ENCODE data around the gene TIMM10.

The TIMM10 gene

DNA sequence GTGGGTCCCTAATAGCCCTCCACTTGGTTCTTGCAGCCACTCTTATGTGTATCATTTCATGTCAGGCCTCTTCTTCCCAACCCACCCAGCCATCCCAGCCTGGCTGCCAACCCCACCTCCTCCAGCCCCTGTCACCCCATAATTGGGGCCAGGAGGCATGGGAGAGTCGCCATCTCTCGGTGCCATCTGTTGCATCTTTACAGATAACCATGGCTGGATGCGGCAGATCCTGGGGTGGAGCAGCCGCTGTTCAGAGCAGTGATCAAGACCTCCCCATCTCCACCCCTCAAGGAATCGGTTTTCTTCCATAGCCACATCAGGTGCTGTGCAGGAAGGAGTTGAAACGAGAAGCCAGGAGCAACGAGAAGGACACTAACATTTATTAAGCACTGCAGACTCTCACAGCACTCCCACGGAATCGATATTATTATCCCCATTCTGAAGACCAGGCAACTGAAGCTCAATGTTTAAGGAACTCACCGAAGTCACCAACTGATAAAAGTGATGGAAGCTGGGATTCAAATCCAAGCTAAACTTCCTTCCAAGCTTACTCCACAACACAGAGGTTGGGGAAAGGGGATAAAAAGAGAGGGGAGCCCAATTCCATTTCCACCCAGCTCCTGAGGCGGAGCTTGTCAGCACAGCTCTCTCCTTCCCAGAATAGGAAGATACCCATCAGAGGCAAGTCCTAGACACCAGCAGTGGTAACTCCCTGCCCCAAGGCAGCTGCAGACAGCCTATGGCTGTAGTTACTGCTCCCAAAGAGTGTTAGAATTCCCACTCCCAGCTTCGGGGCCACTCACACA, 17.7 kb downstream of the TIMM10 start:
- no peak for TF ChIP-seq CTCF (IDR thresholded peaks at IDR 0.05; ENCODE audit: extremely low read depth, missing control alignments)
- no peak for DNase-seq (ENCODE audit: low spot score)

GRCh38 chr11:57511741-57512430, 18.7 kb downstream of the TIMM10 start:
- no peak for TF ChIP-seq CTCF (IDR thresholded peaks at IDR 0.05; ENCODE audit: extremely low read depth, missing control alignments)
- no peak for DNase-seq (ENCODE audit: low spot score)

GRCh38 chr11:57508341-57509170, 22.0 kb downstream of the TIMM10 start:
- no peak for TF ChIP-seq CTCF (IDR thresholded peaks at IDR 0.05; ENCODE audit: extremely low read depth, missing control alignments)
- DNase-seq (ENCODE audit: low spot score): no peak

DNA sequence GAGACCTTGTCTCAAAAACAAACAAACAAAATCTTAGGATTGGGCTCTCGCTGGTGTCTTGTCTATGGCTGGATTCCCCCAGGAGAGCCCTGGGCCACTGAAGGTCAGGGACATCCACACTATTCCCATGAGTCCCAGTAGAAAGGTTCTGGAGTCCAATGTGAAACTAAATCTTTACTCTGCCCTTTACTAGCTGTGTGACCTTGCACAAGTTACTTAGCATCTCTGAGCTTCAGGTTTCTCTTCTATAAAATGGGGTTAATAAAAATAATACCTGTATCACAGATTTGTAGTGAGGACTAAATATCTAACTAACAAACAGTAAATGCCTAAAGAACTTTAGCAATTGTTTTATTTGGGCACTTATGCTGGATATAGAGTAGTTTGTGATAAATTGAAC, 24.0 kb downstream of the TIMM10 start:
- DNase-seq (ENCODE audit: low spot score): no peak
- TF ChIP-seq CTCF (IDR thresholded peaks at IDR 0.05; ENCODE audit: extremely low read depth, missing control alignments): no peak

GRCh38 chr11:57504511-57504910, 26.0 kb downstream of the TIMM10 start:
- TF ChIP-seq CTCF (IDR thresholded peaks at IDR 0.05; ENCODE audit: extremely low read depth, missing control alignments): no peak
- DNase-seq (ENCODE audit: low spot score): no peak

DNA sequence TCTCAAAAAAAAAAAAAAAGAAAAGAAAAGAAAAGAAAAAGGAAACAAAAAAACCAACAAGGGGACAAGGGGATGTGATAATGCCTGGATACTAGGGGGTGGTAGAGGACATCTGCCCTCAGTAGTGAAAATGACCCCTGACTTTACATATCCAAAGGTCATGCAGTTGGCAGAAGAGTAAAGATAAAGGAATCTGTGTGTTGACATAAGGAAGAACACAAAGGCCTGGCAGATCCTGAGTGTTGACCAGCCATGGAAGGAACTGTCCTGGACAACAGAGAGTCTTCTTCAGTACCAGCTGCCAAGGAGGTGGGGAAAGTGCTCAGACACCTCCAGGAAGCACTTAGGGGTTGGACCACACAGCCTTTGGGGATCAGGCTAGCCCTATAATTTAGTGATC, 27.7 kb downstream of the TIMM10 start:
- no peak for DNase-seq (ENCODE audit: low spot score)
- TF ChIP-seq CTCF (IDR thresholded peaks at IDR 0.05; ENCODE audit: extremely low read depth, missing control alignments): no peak

DNA sequence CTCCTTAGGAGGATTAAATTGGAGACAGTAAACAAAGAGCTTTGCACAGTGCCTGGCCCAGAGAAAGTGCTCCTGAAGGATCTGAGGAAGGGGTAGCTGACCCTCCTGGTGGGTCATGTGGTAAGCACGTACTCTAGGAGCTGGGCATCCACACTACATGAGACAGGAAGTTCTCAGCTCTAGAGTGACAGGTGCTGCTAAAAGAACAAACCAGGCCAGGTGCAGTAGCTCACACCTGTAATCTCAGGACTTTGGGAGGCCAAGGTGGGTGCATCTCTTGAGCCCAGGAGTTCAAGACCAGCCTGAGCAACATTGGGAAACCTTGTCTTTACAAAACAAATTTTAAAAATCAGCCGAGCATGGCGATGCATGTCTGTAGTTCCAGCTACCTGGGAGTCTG, 28.2 kb downstream of the TIMM10 start:
- no peak for TF ChIP-seq CTCF (IDR thresholded peaks at IDR 0.05; ENCODE audit: extremely low read depth, missing control alignments)
- DNase-seq (ENCODE audit: low spot score): no peak
